ENCODE measurements around the gene TMEM41A. TPM values are rescaled to one million over a fixed set of nuclear protein-coding genes. Genes with fewer than 3 reads are reported as not detected.

TMEM41A gene
- total RNA-seq, 1 donor = 10.5 TPM

DNA sequence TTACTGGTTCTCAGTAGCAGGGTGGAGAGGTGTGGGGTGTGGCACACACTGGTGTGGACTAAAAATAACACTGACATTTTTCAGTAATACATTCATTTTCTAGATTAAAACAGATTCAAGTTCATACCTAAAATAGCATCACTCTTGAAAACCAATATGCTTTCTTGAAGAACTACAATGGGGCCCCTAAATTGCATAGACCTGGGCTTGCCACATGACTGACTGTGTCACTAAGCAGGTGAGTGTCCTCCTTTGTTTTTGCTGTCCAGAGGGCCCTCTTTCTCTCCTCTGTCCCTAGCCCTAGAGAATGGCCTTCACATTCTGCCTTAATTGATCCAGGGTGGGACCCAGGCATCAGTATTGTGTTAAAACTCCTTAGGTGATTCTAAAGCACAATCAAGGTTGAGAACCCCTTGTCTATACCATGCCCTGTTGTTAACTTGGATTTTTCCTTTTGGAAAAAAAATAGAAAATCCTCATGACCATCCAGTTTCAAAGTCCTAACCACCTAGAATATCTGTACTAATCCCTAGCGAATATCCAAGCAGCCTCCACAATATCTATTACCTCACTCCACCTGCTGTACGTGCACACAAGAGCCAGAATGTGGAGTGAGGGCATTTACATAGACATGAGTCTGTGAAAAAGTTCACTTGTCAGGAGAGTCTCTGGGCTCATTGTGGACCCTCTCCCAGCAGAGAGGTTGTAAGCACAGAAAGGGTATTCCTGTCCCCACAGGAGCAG lies 18.7 kb upstream of the TMEM41A start:
- H4K20me1 ChIP-seq (ENCODE audit: insufficient read depth, low read length) = no peaks in the 10 kb centered on the region
- no peaks in the 10 kb centered on the region for H3K36me3 ChIP-seq (ENCODE audit: insufficient read depth, low read length)
- no peak overlapping the region for H3K4me2 ChIP-seq (ENCODE audit: insufficient read depth, low read length)
- peaks cover 4% of the 10 kb centered on the region for H3K27me3 ChIP-seq (ENCODE audit: insufficient read depth, low read length)
- no peaks in the 10 kb centered on the region for H3K9me3 ChIP-seq (ENCODE audit: low read depth, low read length)
- H3K27ac ChIP-seq (ENCODE audit: low read depth, low read length) = no peak overlapping the region
- no peak overlapping the region for H2AFZ ChIP-seq (ENCODE audit: low read length)
- H3K4me3 ChIP-seq (ENCODE audit: insufficient read depth, low read length) = no peak overlapping the region
- H3K79me2 ChIP-seq (ENCODE audit: insufficient read depth, low read length) = no peaks in the 10 kb centered on the region
- TF ChIP-seq, protein P1, sequence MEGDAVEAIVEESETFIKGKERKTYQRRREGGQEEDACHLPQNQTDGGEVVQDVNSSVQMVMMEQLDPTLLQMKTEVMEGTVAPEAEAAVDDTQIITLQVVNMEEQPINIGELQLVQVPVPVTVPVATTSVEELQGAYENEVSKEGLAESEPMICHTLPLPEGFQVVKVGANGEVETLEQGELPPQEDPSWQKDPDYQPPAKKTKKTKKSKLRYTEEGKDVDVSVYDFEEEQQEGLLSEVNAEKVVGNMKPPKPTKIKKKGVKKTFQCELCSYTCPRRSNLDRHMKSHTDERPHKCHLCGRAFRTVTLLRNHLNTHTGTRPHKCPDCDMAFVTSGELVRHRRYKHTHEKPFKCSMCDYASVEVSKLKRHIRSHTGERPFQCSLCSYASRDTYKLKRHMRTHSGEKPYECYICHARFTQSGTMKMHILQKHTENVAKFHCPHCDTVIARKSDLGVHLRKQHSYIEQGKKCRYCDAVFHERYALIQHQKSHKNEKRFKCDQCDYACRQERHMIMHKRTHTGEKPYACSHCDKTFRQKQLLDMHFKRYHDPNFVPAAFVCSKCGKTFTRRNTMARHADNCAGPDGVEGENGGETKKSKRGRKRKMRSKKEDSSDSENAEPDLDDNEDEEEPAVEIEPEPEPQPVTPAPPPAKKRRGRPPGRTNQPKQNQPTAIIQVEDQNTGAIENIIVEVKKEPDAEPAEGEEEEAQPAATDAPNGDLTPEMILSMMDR (IDR thresholded peaks at IDR 0.05; ENCODE audit: extremely low read depth, low read depth, low read length) = no peak
- DNase-seq (ENCODE audit: insufficient read length, low spot score, missing footprints) = peak; percentile 6
- no peaks in the 10 kb centered on the region for H3K4me1 ChIP-seq (ENCODE audit: insufficient read depth, low read length)

DNA sequence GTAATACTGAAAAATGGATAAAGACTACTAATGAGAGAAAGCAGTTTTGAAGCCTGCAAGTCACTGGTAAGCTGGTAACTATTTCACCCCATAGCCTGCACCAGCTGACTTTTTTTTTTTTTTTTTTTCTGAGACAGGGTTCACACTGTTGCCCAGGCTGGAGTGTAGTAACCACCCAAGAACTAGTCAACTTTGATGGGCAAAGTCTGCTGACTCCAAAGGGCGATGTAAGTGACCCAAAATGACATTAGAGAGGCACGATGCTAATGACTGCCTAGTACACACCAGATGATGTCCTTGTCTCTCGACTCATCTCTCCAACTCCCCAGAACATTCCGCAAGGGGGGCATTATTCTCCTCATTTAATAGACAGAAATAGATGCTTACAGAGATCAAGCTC lies 12.9 kb upstream of the TMEM41A start:
- Histone ChIP-seq H3K4me1 (ENCODE audit: insufficient read depth, low read length) (no peaks in the 10 kb centered on the region), H3K4me3 (ENCODE audit: insufficient read depth, low read length) (no peak overlapping the region), H2AFZ (ENCODE audit: low read length) (no peak overlapping the region), H3K79me2 (ENCODE audit: insufficient read depth, low read length) (no peaks in the 10 kb centered on the region), H3K27me3 (ENCODE audit: insufficient read depth, low read length) (peaks cover 2% of the 10 kb centered on the region), H4K20me1 (ENCODE audit: insufficient read depth, low read length) (no peaks in the 10 kb centered on the region), H3K27ac (ENCODE audit: low read depth, low read length) (no peak overlapping the region), H3K4me2 (ENCODE audit: insufficient read depth, low read length) (no peak overlapping the region), H3K9me3 (ENCODE audit: low read depth, low read length) (no peaks in the 10 kb centered on the region), H3K36me3 (ENCODE audit: insufficient read depth, low read length) (no peaks in the 10 kb centered on the region)
- peak; percentile 61 for DNase-seq (ENCODE audit: insufficient read length, low spot score, missing footprints)
- TF ChIP-seq, protein P1 (IDR thresholded peaks at IDR 0.05; ENCODE audit: extremely low read depth, low read depth, low read length) = no peak

DNA sequence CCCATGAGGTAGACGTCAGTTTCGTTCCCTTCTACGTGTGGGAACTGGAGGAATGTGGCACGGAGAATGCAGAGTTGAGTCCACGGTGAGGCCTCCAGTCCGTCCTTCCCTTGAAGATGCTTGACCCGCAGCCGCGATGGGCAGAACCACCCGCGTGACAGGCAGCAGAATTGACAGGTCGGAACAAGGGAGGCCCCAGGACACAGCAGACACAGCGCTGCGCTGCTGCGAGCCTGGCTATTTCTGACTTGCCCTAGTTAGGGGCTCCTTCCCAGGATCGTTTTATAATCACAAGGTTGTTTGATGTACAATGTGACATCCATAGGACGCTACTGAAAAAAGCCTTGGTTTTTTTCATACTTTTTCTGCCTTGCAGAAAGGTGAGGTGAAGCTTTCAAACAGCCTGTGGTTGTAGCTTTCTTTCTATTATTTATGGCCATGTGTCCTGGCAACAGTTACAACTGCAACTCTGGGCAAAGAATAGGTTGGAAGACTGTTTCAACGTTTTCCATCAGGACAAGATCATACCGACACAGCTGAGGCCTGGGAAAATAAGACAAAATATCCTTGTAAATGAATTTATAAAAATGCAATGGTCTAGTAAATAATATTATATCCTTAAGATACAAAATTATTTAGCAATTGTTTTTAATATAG lies 9.6 kb upstream of the TMEM41A start:
- no peaks in the 10 kb centered on the region for H3K4me1 ChIP-seq (ENCODE audit: insufficient read depth, low read length)
- H3K79me2 ChIP-seq (ENCODE audit: insufficient read depth, low read length) = no peaks in the 10 kb centered on the region
- H4K20me1 ChIP-seq (ENCODE audit: insufficient read depth, low read length) = no peaks in the 10 kb centered on the region
- H3K27ac ChIP-seq (ENCODE audit: low read depth, low read length) = no peak overlapping the region
- H2AFZ ChIP-seq (ENCODE audit: low read length) = no peak overlapping the region
- DNase-seq (ENCODE audit: insufficient read length, low spot score, missing footprints) = no peak
- no peaks in the 10 kb centered on the region for H3K9me3 ChIP-seq (ENCODE audit: low read depth, low read length)
- no peak overlapping the region for H3K4me2 ChIP-seq (ENCODE audit: insufficient read depth, low read length)
- TF ChIP-seq, protein P1 (IDR thresholded peaks at IDR 0.05; ENCODE audit: extremely low read depth, low read depth, low read length) = no peak
- H3K36me3 ChIP-seq (ENCODE audit: insufficient read depth, low read length) = no peaks in the 10 kb centered on the region
- no peak overlapping the region for H3K4me3 ChIP-seq (ENCODE audit: insufficient read depth, low read length)
- peaks cover 5% of the 10 kb centered on the region for H3K27me3 ChIP-seq (ENCODE audit: insufficient read depth, low read length)

DNA sequence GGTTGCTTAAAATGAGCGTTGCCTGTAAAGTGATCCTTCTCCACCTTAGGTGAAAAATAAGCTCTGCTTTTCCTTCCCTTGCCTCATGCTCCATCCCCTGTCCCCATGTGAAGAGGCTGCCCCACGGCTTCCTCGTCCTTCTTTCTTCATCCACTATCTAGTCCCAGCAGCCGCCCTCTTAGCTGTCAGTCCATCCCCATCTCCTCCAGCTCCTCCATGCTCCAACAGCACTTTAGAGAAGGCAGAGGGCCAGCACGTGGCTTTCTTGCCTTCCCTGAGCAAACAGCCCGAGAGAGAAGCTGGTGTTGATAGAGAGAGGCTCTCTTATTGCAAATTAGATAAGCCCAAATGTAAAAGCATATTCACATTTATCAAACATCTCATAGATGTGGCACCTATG lies 9.0 kb upstream of the TMEM41A start:
- Histone ChIP-seq H3K4me1 (ENCODE audit: insufficient read depth, low read length) (no peaks in the 10 kb centered on the region), H3K27me3 (ENCODE audit: insufficient read depth, low read length) (peaks cover 5% of the 10 kb centered on the region), H2AFZ (ENCODE audit: low read length) (no peak overlapping the region), H4K20me1 (ENCODE audit: insufficient read depth, low read length) (no peaks in the 10 kb centered on the region), H3K79me2 (ENCODE audit: insufficient read depth, low read length) (no peaks in the 10 kb centered on the region), H3K9me3 (ENCODE audit: low read depth, low read length) (no peaks in the 10 kb centered on the region), H3K4me2 (ENCODE audit: insufficient read depth, low read length) (no peak overlapping the region), H3K27ac (ENCODE audit: low read depth, low read length) (no peak overlapping the region), H3K4me3 (ENCODE audit: insufficient read depth, low read length) (no peak overlapping the region), H3K36me3 (ENCODE audit: insufficient read depth, low read length) (no peaks in the 10 kb centered on the region)
- DNase-seq (ENCODE audit: insufficient read length, low spot score, missing footprints) = peak; percentile 30
- TF ChIP-seq, protein P1 (IDR thresholded peaks at IDR 0.05; ENCODE audit: extremely low read depth, low read depth, low read length) = no peak
